ENCODE results near the gene LNP1.

DNA sequence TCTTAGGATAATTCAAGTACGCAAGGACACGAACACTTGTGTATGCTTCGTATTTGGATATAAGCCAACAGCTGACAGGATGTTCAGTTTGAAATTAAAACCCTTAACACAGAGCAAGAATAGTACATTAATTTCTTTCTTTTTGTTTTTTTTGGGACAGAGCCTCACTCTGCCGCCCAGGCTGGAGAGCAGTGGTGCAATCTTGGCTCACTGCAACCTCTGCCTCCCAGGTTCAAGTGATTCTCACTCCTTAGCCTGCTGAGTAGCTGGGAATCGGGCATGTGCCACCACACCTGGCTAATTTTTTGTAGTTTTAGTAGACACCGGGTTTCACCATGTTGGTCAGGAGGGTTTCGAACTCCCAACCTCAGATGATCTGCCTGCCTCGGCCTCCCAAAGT is 32.9 kb upstream of the LNP1 start:
- TF ChIP-seq SRF (IDR thresholded peaks at IDR 0.05; ENCODE audit: low read depth in 2 of 2, low read length in 2 of 2), result no peak
- TF ChIP-seq NRF1 (conservative IDR thresholded peaks at IDR 0.05; ENCODE audit: low read depth, low read length), result no peak
- no peak for TF ChIP-seq EZH2 (IDR thresholded peaks at IDR 0.05; ENCODE audit: borderline replicate concordance, control insufficient read depth, low read depth, low read length)
- no peak for TF ChIP-seq CTCF (IDR thresholded peaks at IDR 0.05 in 2 of 3, conservative IDR thresholded peaks at IDR 0.05 in 1 of 3; ENCODE audit: control insufficient read depth in 2 of 3, extremely low read depth in 1 of 3, insufficient read depth in 1 of 3, low read depth in 3 of 3, low read length in 3 of 3)
- no peak for TF ChIP-seq ZNF24 (IDR thresholded peaks at IDR 0.05)
- TF ChIP-seq IRF3 (IDR thresholded peaks at IDR 0.05), result no peak
- no peak for TF ChIP-seq RFX5 (IDR thresholded peaks at IDR 0.05; ENCODE audit: low read depth, low read length)
- no peak for TF ChIP-seq FOXK2 (IDR thresholded peaks at IDR 0.05)
- no peak for TF ChIP-seq YY1 (IDR thresholded peaks at IDR 0.05; ENCODE audit: low read depth, low read length)
- TF ChIP-seq PBX3 (IDR thresholded peaks at IDR 0.05; ENCODE audit: insufficient replicate concordance, low read depth, low read length), result no peak
- TF ChIP-seq JUNB (IDR thresholded peaks at IDR 0.05), result no peak
